Peyer's patch (tissue), 4 donors: ENCODE results near the gene PLCB2. TPM values are rescaled to one million over a fixed set of nuclear protein-coding genes. Genes with fewer than 3 reads are reported as not detected.

ENCODE experiments used
- DNase-seq, 3 donors: peaks; one replicate each; pipeline ENCODE4 v3.0.0-alpha.2; 2017 to 2019
- H3K27ac ChIP-seq, 4 donors: fragments of 200-600 bp; sonication (generic); one replicate each; pipeline ENCODE4 v1.5.1; 2016 to 2019
- H3K27me3 ChIP-seq, 2 donors: fragments of 200-600 bp; sonication (generic); one replicate each; pipeline ENCODE4 v1.5.1; 2019
- H3K36me3 ChIP-seq, 3 donors: fragments of 200-600 bp; sonication (generic); one replicate each; pipeline ENCODE4 v1.5.1; 2016 to 2019
- H3K4me1 ChIP-seq, 4 donors: fragments of 200-600 bp; sonication (generic); one replicate each; pipeline ENCODE4 v1.5.1; 2016 to 2019
- H3K4me3 ChIP-seq, 4 donors: fragments of 200-600 bp; sonication (generic); 1 replicate in 3 of 4; 2 replicates in 1 of 4; pipeline ENCODE4 v1.5.1; 2016 to 2019; ENCODE audit warnings: mild to moderate bottlenecking in 1 of 4
- H3K9me3 ChIP-seq, 4 donors: fragments of 200-600 bp; sonication (generic); one replicate each; pipeline ENCODE4 v1.5.1; 2016 to 2019; ENCODE audit warnings: mild to moderate bottlenecking in 1 of 4
- POLR2A ChIP-seq, 2 donors: fragments of 450-650 bp; IDR thresholded peaks; one replicate each; pipeline ENCODE4 v1.5.1; 2017; ENCODE audit warnings: antibody characterized with exemption in 2 of 2, mild to moderate bottlenecking in 2 of 2, moderate library complexity in 2 of 2
- total RNA-seq, 4 donors: library from RNA; depleted of rRNA; stranded (reverse); fragments of >200 nt; gene quantifications; one replicate each; pipeline ENCODE4 v1.1.0, GENCODE V29; 2016
- TF ChIP-seq, protein P1 (sequence below), 6 experiments: fragments of 450-650 bp in 4 of 6; fragments of 200-600 bp in 2 of 6; sonication (generic) in 1 of 6; IDR thresholded peaks; one replicate each; pipeline ENCODE4 v1.5.1; 2017 to 2019; ENCODE audit warnings: antibody characterized with exemption in 6 of 6, mild to moderate bottlenecking in 3 of 6, moderate library complexity in 1 of 6

The PLCB2 gene
- total RNA-seq, 4 donors from 2014 or later: 12.3 to 101 (median 15.7) TPM

- DNase-seq: no peak
- Histone ChIP-seq H3K27ac (no peak overlapping the region), H3K27me3 (no peaks in the 10 kb centered on the region), H3K9me3 (no peaks in the 10 kb centered on the region), H3K36me3 (no peaks in the 10 kb centered on the region), H3K4me1 (no peaks in the 10 kb centered on the region), H3K4me3 (no peak overlapping the region)
- TF ChIP-seq, protein P1, sequence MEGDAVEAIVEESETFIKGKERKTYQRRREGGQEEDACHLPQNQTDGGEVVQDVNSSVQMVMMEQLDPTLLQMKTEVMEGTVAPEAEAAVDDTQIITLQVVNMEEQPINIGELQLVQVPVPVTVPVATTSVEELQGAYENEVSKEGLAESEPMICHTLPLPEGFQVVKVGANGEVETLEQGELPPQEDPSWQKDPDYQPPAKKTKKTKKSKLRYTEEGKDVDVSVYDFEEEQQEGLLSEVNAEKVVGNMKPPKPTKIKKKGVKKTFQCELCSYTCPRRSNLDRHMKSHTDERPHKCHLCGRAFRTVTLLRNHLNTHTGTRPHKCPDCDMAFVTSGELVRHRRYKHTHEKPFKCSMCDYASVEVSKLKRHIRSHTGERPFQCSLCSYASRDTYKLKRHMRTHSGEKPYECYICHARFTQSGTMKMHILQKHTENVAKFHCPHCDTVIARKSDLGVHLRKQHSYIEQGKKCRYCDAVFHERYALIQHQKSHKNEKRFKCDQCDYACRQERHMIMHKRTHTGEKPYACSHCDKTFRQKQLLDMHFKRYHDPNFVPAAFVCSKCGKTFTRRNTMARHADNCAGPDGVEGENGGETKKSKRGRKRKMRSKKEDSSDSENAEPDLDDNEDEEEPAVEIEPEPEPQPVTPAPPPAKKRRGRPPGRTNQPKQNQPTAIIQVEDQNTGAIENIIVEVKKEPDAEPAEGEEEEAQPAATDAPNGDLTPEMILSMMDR (IDR thresholded peaks at IDR 0.05): no peak
- no peak for TF ChIP-seq POLR2A (IDR thresholded peaks at IDR 0.05)
Observed at GRCh38 chr15:40273428-40273827, 34.3 kb downstream of the PLCB2 start.

DNA sequence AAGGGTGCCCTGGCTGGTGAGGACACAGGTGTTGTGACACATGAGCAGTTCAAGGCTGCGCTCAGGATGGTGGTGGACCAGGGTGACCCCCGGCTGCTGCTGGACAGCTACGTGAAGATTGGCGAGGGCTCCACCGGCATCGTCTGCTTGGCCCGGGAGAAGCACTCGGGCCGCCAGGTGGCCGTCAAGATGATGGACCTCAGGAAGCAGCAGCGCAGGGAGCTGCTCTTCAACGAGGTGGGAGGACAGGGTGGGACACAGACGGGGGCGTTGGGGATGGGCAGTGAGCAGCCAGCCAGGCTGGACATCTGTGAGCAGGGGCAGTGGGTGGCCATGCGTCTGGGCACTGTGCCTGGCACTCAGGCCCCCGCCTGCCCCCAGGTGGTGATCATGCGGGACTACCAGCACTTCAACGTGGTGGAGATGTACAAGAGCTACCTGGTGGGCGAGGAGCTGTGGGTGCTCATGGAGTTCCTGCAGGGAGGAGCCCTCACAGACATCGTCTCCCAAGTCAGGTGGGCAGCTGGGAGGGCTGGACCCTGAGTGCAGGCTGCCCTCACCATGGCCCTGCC is 35.2 kb downstream of the PLCB2 start:
- TF ChIP-seq, protein P1 (IDR thresholded peaks at IDR 0.05): peak in 1 of 6 experiments; percentile 23
- no peak for TF ChIP-seq POLR2A (IDR thresholded peaks at IDR 0.05)
- H3K9me3 ChIP-seq: no peaks in the 10 kb centered on the region
- no peaks in the 10 kb centered on the region for H3K27me3 ChIP-seq
- H3K4me1 ChIP-seq: no peaks in the 10 kb centered on the region
- no peaks in the 10 kb centered on the region for H3K36me3 ChIP-seq
- no peak overlapping the region for H3K4me3 ChIP-seq
- DNase-seq: no peak
- H3K27ac ChIP-seq: no peak overlapping the region

DNA sequence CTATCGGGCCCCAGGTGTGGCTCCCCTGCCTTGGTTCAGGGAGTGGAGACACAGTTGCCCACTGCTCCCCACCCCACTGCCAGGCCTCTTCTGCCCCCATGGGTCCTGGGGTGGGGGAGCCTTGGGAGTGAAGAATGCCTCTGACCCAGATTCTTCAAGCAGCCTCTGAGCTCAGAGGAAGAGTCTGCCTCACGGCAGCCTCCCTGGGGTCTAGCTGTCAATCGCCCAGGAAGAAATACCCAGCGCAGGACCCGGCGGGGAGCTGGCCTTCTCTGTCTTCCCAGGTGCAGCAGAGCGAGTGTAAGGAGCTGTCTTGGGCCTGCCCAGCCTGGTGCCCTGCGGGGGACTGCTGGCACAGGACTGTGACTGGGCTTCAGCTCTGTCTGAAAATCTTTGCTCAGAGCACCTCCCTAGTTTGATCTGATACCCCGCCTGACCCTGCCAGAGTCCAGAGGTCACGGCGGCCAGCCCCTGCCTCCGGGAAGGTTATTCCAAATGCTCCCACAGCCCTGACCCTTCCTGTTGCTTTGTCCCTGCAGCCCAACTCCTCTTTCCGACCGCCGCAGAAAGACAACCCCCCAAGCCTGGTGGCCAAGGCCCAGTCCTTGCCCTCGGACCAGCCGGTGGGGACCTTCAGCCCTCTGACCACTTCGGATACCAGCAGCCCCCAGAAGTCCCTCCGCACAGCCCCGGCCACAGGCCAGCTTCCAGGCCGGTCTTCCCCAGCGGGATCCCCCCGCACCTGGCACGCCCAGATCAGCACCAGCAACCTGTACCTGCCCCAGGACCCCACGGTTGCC is 35.9 kb downstream of the PLCB2 start:
- Histone ChIP-seq H3K9me3 (no peaks in the 10 kb centered on the region), H3K27ac (no peak overlapping the region), H3K4me1 (no peaks in the 10 kb centered on the region), H3K27me3 (no peaks in the 10 kb centered on the region), H3K36me3 (no peaks in the 10 kb centered on the region), H3K4me3 (no peak overlapping the region)
- TF ChIP-seq, protein P1 (IDR thresholded peaks at IDR 0.05): no peak
- no peak for TF ChIP-seq POLR2A (IDR thresholded peaks at IDR 0.05)
- DNase-seq: no peak

- H3K36me3 ChIP-seq: no peaks in the 10 kb centered on the region
- H3K9me3 ChIP-seq: no peaks in the 10 kb centered on the region
- no peaks in the 10 kb centered on the region for H3K4me1 ChIP-seq
- DNase-seq: no peak
- TF ChIP-seq POLR2A (IDR thresholded peaks at IDR 0.05): no peak
- TF ChIP-seq, protein P1 (IDR thresholded peaks at IDR 0.05): no peak
- no peaks in the 10 kb centered on the region for H3K27me3 ChIP-seq
- H3K27ac ChIP-seq: no peak overlapping the region
- no peak overlapping the region for H3K4me3 ChIP-seq
Observed at GRCh38 chr15:40270246-40270995, 37.3 kb downstream of the PLCB2 start.

DNA sequence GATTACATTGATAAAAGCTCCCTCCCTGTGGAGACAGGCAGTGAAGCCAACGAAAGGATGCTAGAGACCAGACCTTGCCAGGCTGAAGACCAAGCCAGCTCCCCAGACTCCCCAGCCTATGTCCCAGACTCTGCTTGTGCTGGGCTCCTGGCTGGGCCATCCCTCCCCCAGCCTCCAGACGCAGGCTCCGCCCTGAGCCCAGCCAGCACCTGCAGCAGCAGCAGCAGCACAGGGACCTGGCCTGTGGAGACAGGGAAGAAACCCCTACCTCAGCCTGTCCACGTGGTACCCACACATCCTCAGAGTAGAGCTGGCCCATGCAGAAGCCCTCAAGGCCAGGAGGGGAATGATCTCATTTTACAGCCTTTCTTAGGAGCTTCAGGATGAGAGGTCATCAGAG is 38.1 kb downstream of the PLCB2 start:
- DNase-seq: no peak
- H3K4me3 ChIP-seq: no peak overlapping the region
- no peak overlapping the region for H3K27ac ChIP-seq
- no peaks in the 10 kb centered on the region for H3K36me3 ChIP-seq
- no peaks in the 10 kb centered on the region for H3K9me3 ChIP-seq
- no peaks in the 10 kb centered on the region for H3K27me3 ChIP-seq
- no peak for TF ChIP-seq POLR2A (IDR thresholded peaks at IDR 0.05)
- TF ChIP-seq, protein P1 (IDR thresholded peaks at IDR 0.05): no peak
- no peaks in the 10 kb centered on the region for H3K4me1 ChIP-seq
